Right lobe of liver (tissue), 6 donors: Measurements from ENCODE around the gene TOP3A. TPM values are rescaled to one million over a fixed set of nuclear protein-coding genes. Genes with fewer than 3 reads are reported as not detected.
A peak's percentile ranks its signal among the peaks of the same experiment; 100 is the strongest.

Experiments used
- ATAC-seq, 4 donors: fragments of 200-7000 bp; cut with Tn5 transposase; one replicate each; pipeline ENCODE4 v1.9.1; 2020; ENCODE audit warnings: mild to moderate bottlenecking in 4 of 4, moderate library complexity in 4 of 4
- DNase-seq, 3 donors: peaks; one replicate each; pipeline ENCODE4 v3.0.0-alpha.2; 2020
- H3K27ac ChIP-seq, 3 donors: fragments of 200-600 bp; one replicate each; pipeline ENCODE4 v1.8.0; 2022
- H3K27me3 ChIP-seq, 2 donors: fragments of 200-600 bp; one replicate each; pipeline ENCODE4 v1.8.0; 2022
- H3K36me3 ChIP-seq, 4 donors: fragments of 200-600 bp; sonication (generic) in 1 of 4; one replicate each; pipeline versions ENCODE4 v1.5.1 to v1.8.0; 2017 to 2022; ENCODE audit warnings: control low read depth in 1 of 4
- H3K4me1 ChIP-seq, 4 donors: fragments of 200-600 bp; sonication (generic) in 1 of 4; one replicate each; pipeline versions ENCODE4 v1.5.1 to v1.8.0; 2017 to 2022; ENCODE audit warnings: control low read depth in 1 of 4
- H3K4me3 ChIP-seq, 3 donors: fragments of 200-600 bp; one replicate each; pipeline ENCODE4 v1.8.0; 2022
- H3K9me3 ChIP-seq, 4 donors: fragments of 200-600 bp; sonication (generic) in 1 of 4; one replicate each; pipeline versions ENCODE4 v1.5.1 to v1.8.0; 2017 to 2022; ENCODE audit warnings: control low read depth in 1 of 4
- CTCF ChIP-seq, 4 donors: fragments of 200-600 bp in 3 of 4; fragments of 450-650 bp in 1 of 4; IDR thresholded peaks; one replicate each; pipeline versions ENCODE4 v1.5.1 to v1.8.0; 2016 to 2022; ENCODE audit warnings: antibody characterized with exemption in 4 of 4, mild to moderate bottlenecking in 2 of 4
- POLR2A ChIP-seq: fragments of 450-650 bp; IDR thresholded peaks from one replicate; pipeline ENCODE4 v1.6.1; 2017; ENCODE audit warnings: antibody characterized with exemption, mild to moderate bottlenecking
- WGBS: methylation state at CpG from one replicate; pipeline ENCODE4 v1.1.6; 2018; ENCODE audit warnings: low coverage, low lambda C conversion rate; ENCODE audit not compliant: insufficient coverage; ENCODE audit errors: missing lambda C conversion rate; 5-methylcytosine and 5-hydroxymethylcytosine counted together
- intact Hi-C, 2 donors: fragments of 100-400 bp; cut with DNase I; formaldehyde crosslinking; loops; one replicate each; pipeline versions ENCODE4 v1.11.2 to v1.14.1; 2022
- total RNA-seq, 6 experiments: library from RNA; depleted of rRNA in 2 of 6; stranded (reverse); fragments of >200 nt in 2 of 6; fragmentation: NEBNext Ultra II Directional in 3 of 6; extraction: Animal tissue kit (Norgen Biotek cat#: 25700) in 3 of 6; gene quantifications; one replicate each; pipeline versions ENCODE4 v1.1.0 to v1.2.4, GENCODE V29; 2016 to 2023
- donor health status: DM: no; HTN: yes; CAD: no.
- donor health status: DM: no; HTN: no; CAD: no.
- donor health status: DM: no; HTN: no; CAD: no.
- donor health status: DM: no; HTN: yes; CAD: no.
- donor health status: DM: no; HTN: yes; CAD: no.

The TOP3A gene
- total RNA-seq, 6 experiments from 2014 or later: 13.7 to 29.9 (median 20.7) TPM

GRCh38 chr17:18227635-18228034, 87.2 kb downstream of the TOP3A start:
- Histone ChIP-seq H3K27me3 (no peaks in the 10 kb centered on the region), H3K36me3 (no peaks in the 10 kb centered on the region), H3K27ac (no peak overlapping the region), H3K9me3 (no peaks in the 10 kb centered on the region), H3K4me3 (no peak overlapping the region), H3K4me1 (no peaks in the 10 kb centered on the region)
- intact Hi-C loops: no loop called here
- TF ChIP-seq POLR2A (no peak), CTCF (IDR thresholded peaks at IDR 0.05) (no peak)
- WGBS: 100% methylated on average over 2 of the region's 5 CpGs
- ATAC-seq (no peak), DNase-seq (no peak)

- H3K4me1 ChIP-seq: no peaks in the 10 kb centered on the region
- DNase-seq (peak in 1 of 3 donors; percentile 53), ATAC-seq (no peak)
- no peaks in the 10 kb centered on the region for H3K27me3 ChIP-seq
- TF ChIP-seq POLR2A (no peak), CTCF (IDR thresholded peaks at IDR 0.05) (no peak)
- intact Hi-C loops: no loop called here
- H3K36me3 ChIP-seq: no peaks in the 10 kb centered on the region
- no peaks in the 10 kb centered on the region for H3K9me3 ChIP-seq
- H3K4me3 ChIP-seq: peak overlapping the region; percentile 40 to 59 (median 44)
- no peak overlapping the region for H3K27ac ChIP-seq
- 43% methylated on average over 11 of the region's 16 CpGs for WGBS
These were observed 88.4 kb downstream of the TOP3A start for GRCh38 chr17:18226284-18226945.

GRCh38 chr17:18225642-18226283, 89.0 kb downstream of the TOP3A start:
- DNase-seq: peak in 1 of 3 donors; percentile 53
- WGBS: 10% methylated on average over 5 of the region's 57 CpGs

GRCh38 chr17:18225121-18225641, 89.6 kb downstream of the TOP3A start, which contains the start of gene LLGL1:
LLGL1 (plus strand) TSS chr17:18225635; CDS start chr17:18225683, 48 bp downstream.
- intact Hi-C loops: no loop called here
- peak within 1 kb of the TSS; percentile 40 to 59 (median 44) for H3K4me3 ChIP-seq
- no peak for TF ChIP-seq CTCF (IDR thresholded peaks at IDR 0.05)
- DNase-seq (peak; percentile 97 to 98 (median 98)), ATAC-seq (peak; percentile 98 to 100 (median 98))
- no peaks in the 10 kb centered on the region for H3K9me3 ChIP-seq
- no peaks in the 10 kb centered on the region for H3K4me1 ChIP-seq
- no peak within 1 kb of the TSS for H3K27ac ChIP-seq
- no peaks in the 10 kb centered on the region for H3K36me3 ChIP-seq
- H3K27me3 ChIP-seq: no peaks in the 10 kb centered on the region
- 3% methylated on average over 5 of the region's 60 CpGs for WGBS

More at GRCh38 chr17:18225642-18226283, 89.0 kb downstream of the TOP3A start:
- ATAC-seq: peak in 1 of 4 donors; percentile 6
- Histone ChIP-seq H3K27ac (no peak overlapping the region), H3K27me3 (no peaks in the 10 kb centered on the region), H3K4me1 (no peaks in the 10 kb centered on the region), H3K4me3 (peak overlapping the region; percentile 40 to 59 (median 44)), H3K36me3 (no peaks in the 10 kb centered on the region), H3K9me3 (no peaks in the 10 kb centered on the region)
- TF ChIP-seq POLR2A (no peak), CTCF (IDR thresholded peaks at IDR 0.05) (no peak)
- intact Hi-C loops: no loop called here
